Activated CD8-positive, alpha-beta memory T cell treated with anti-CD3 and anti-CD28 coated beads for 36 hours (primary cell): Measurements from ENCODE around the gene OR52I1. TPM values are rescaled to one million over a fixed set of nuclear protein-coding genes. Genes with fewer than 3 reads are reported as not detected.

Experiments
- CTCF ChIA-PET: fragments of 350-600 bp; sonication (Branson Sonifier 250); formaldehyde crosslinking; loops from one replicate; lab custom pipeline; 2021; ENCODE audit warnings: antibody characterized with exemption; lab: Charles Lee
- POLR2A ChIA-PET: fragments of 350-600 bp; sonication (Branson Sonifier 250); formaldehyde crosslinking; loops from one replicate; lab custom pipeline; 2021; ENCODE audit warnings: antibody characterized with exemption; lab: Charles Lee
- total RNA-seq, 2 experiments: library from RNA; stranded (reverse); gene quantifications; one replicate each; pipeline ENCODE4 v1.2.3, GENCODE V29; 2021

The OR52I1 gene
- not detected for total RNA-seq

GRCh38 chr11:4593739-4594138 lies at the start of gene OR52I1:
TSS of gene OR52I1 (plus strand) at chr11:4594039. CDS start at chr11:4594039, 0 bp downstream.
- POLR2A ChIA-PET: no interaction called here
- CTCF ChIA-PET: no interaction called here

- POLR2A ChIA-PET: no interaction called here
- CTCF ChIA-PET: no interaction called here
These were observed 48.9 kb upstream of the OR52I1 start, which contains the start of gene OR52M1 for GRCh38 chr11:4544891-4545290. TSS of gene OR52M1 (plus strand) at chr11:4545191. CDS start at chr11:4545191, 0 bp downstream.

- ChIA-PET CTCF (interaction anchor here (1.9 kb wide), 1 partner anchor 360 kb away, joined by 7 read pairs; no protein-coding TSS in a partner anchor), POLR2A (no interaction called here)
These were observed 47.0 kb upstream of the OR52I1 start for GRCh38 chr11:4546878-4547277.

GRCh38 chr11:4547416-4547815 lies 46.4 kb upstream of the OR52I1 start:
- CTCF ChIA-PET: interaction anchor here (1.9 kb wide), 1 partner anchor 360 kb away, joined by 7 read pairs; no protein-coding TSS in a partner anchor
- POLR2A ChIA-PET: no interaction called here

GRCh38 chr11:4551346-4551979 lies 42.4 kb upstream of the OR52I1 start:
- ChIA-PET CTCF (interaction anchor here (1.2 kb wide), 1 partner anchor 364 kb away, joined by 4 read pairs; no protein-coding TSS in a partner anchor), POLR2A (no interaction called here)

- POLR2A ChIA-PET: no interaction called here
- CTCF ChIA-PET: no interaction called here
These were observed 34.1 kb upstream of the OR52I1 start for GRCh38 chr11:4559527-4560440.

GRCh38 chr11:4560467-4560866 lies 33.4 kb upstream of the OR52I1 start:
- CTCF ChIA-PET: no interaction called here

GRCh38 chr11:4565371-4565770 lies 28.5 kb upstream of the OR52I1 start:
- POLR2A ChIA-PET: no interaction called here
- CTCF ChIA-PET: no interaction called here

More at GRCh38 chr11:4560467-4560866, 33.4 kb upstream of the OR52I1 start:
- POLR2A ChIA-PET: no interaction called here

GRCh38 chr11:4569075-4569474 lies 24.8 kb upstream of the OR52I1 start:
- CTCF ChIA-PET: no interaction called here
- POLR2A ChIA-PET: no interaction called here

- ChIA-PET CTCF (interaction anchor here (1.3 kb wide), 1 partner anchor 389 kb away, joined by 4 read pairs; no protein-coding TSS in a partner anchor), POLR2A (no interaction called here)
These were observed 17.0 kb upstream of the OR52I1 start for GRCh38 chr11:4576880-4577279.

GRCh38 chr11:4577761-4578160 lies 16.1 kb upstream of the OR52I1 start:
- CTCF ChIA-PET: interaction anchor here (1.3 kb wide), 1 partner anchor 390 kb away, joined by 4 read pairs; no protein-coding TSS in a partner anchor
- POLR2A ChIA-PET: no interaction called here

- POLR2A ChIA-PET: no interaction called here
- CTCF ChIA-PET: no interaction called here
These were observed 15.2 kb upstream of the OR52I1 start for GRCh38 chr11:4578624-4579023.

- POLR2A ChIA-PET: no interaction called here
- CTCF ChIA-PET: interaction anchor here (0.8 kb wide), 1 partner anchor 56 kb away, joined by 3 read pairs; no protein-coding TSS in a partner anchor
These were observed 13.7 kb upstream of the OR52I1 start for GRCh38 chr11:4580124-4580523.

- POLR2A ChIA-PET: no interaction called here
These were observed 12.4 kb upstream of the OR52I1 start, which contains the start of gene OR52I2 for GRCh38 chr11:4581443-4581842. TSS of gene OR52I2 (plus strand) at chr11:4581743.

GRCh38 chr11:4589017-4589416 lies 4.8 kb upstream of the OR52I1 start:
- ChIA-PET POLR2A (no interaction called here), CTCF (no interaction called here)

More at GRCh38 chr11:4581443-4581842, 12.4 kb upstream of the OR52I1 start, which contains the start of gene OR52I2:
- CTCF ChIA-PET: no interaction called here

GRCh38 chr11:4605057-4605456 lies 11.2 kb downstream of the OR52I1 start:
- CTCF ChIA-PET: interaction anchor here (0.6 kb wide), 1 partner anchor 8 kb away, joined by 6 read pairs; no protein-coding TSS in a partner anchor
- POLR2A ChIA-PET: no interaction called here

GRCh38 chr11:4606231-4607015 lies 12.6 kb downstream of the OR52I1 start:
- POLR2A ChIA-PET: no interaction called here
- CTCF ChIA-PET: no interaction called here

- CTCF ChIA-PET: no interaction called here
- POLR2A ChIA-PET: no interaction called here
These were observed 13.3 kb downstream of the OR52I1 start for GRCh38 chr11:4607096-4607495.
